Hematopoietic multipotent progenitor cell (in vitro differentiated cells): ENCODE results near the gene TMC1. TPM values are rescaled to one million over a fixed set of nuclear protein-coding genes. Genes with fewer than 3 reads are reported as not detected.
A peak's percentile ranks its signal among the peaks of the same experiment; 100 is the strongest.

ENCODE experiments used
- DNase-seq, 3 donors: peaks; one replicate each; pipeline ENCODE4 v3.0.0-alpha.2; 2011 to 2015; ENCODE audit warnings: low read depth in 2 of 3, low spot score in 2 of 3
- total RNA-seq: library from RNA; depleted of rRNA; stranded (reverse); fragments of >200 nt; gene quantifications from one replicate; pipeline ENCODE4 v1.2.3, GENCODE V29; 2012

TMC1 gene
- total RNA-seq, 1 donor = not detected

DNA sequence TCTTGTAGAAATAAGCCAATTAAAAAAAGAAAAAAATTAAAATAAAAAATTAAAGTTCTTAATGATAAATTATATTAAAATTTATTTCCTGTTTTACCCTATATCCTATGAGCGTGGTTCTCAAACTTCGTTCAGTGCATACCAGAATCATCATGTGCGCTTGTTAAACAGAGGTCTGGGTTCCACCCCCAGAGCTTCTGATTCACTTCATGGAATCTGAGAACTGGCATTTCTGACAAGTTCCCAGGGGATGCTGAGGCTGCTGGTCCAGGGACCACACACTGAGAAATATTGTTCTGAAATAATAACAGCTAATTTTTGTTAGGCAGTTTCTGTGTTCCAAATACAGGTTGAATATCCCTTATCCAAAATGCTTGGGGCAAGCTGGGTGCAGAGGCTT is 79.3 kb downstream of the TMC1 start:
- DNase-seq = no peak

DNA sequence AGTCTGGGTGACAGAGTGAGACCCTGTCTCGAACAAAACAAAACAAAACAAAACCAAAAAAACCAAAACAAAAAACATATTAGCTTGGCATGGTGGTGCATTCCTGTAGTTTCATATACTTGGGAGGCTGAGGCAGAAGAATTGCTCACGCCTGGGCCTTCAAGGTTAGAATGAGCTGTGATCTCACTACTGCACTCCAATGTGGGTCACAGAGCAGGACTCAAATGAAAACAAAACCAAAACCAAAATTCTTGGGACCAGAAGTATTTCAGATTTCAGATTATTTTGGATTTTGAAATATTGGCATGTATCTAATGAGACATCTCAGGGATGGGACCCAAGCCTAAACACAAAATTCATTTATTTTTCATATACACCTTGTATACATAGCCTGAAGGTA is 80.2 kb downstream of the TMC1 start:
- DNase-seq = no peak

DNA sequence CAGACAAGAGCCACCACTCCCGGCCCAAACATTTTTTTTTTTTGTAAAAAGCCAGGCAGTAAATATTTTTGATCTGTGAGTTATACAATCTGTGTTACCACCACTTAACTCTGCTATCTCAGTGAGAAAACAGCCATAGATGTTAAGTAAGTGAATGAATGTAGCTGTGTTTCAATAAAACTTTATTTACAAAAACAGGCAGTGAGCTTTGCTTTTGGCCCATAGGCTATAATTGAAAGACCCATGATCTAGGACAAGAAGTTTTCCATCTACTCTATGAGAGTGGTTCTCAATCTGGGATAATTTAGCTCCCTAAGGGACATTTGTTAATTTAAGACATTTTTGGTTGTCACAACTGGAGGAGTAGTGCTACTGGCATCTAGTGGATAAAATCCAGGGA is 91.0 kb downstream of the TMC1 start:
- DNase-seq = no peak

DNA sequence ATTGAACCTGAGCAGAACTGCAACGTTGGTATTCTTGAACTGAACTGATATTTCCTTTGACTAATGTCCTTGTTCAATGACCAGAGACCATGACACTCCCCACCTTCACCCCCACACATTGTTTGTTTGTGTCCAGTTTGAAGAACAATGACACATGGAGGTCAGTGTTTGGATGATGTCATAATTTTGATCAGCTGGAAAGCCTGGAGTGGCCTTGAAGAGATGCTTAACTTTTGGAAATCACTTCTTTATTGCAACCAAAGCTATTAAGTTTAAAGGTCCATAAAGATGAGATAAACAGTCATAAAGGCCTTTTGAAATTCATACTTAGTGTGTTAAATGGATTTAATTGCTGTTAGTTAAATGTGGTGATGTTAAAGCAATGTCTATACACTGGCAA is 92.7 kb downstream of the TMC1 start:
- no peak for DNase-seq

DNA sequence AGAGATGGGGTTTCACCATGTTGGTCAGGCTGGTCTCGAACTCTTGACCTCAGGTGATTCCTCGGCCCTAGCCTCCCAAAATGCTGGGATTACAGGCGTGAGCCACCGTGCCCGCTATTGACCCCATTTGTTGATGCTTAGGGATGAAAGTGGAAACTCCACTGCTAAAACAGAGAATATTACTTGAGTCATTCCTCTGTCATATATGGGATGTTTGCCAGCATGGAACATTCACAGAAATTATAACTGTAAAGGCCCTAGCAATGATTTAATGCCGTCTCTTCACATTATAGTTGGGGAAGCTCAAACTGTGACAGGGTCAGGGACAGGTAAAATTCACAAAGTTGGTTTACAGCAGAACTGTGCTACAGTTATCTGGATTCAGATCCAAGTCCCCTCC is 94.5 kb downstream of the TMC1 start:
- no peak for DNase-seq

DNA sequence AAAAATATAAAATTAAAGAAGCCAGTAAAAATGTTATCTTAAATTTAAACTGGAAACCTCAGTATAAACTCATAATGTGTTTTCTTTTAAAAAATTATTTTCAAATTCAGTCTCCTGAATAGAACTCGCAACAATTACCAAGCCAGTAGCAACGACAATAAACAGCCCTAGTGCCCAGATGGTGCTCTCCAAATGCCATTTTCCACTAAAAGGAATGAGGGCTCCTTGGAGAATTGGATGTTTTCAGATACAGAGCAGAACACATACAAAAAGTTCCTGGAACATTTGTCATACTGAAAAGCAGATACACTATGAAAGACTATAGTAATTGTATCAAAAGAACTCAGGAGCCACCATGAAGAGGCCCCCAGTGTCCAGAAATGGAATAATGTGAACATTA is 97.4 kb downstream of the TMC1 start:
- DNase-seq = no peak

DNA sequence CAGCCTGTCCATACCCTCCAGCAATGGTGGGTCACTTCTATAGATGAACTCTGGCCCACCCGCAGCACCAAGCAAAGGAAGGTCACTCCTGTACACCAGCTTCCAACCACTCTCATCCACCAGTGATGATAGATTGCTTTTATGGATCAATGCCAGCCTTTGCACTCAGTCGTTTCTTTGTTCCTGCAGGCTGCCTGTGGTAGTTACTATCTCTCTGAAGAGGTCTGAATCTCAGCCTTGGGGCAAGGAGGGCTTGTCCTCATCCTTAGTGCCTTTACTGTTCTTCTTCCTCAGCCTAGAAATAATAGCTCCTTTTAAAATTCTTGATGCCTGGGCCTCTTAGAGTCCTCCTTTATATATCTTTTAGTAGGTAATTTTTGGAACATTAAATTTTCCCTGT is 100.8 kb downstream of the TMC1 start:
- DNase-seq = no peak

DNA sequence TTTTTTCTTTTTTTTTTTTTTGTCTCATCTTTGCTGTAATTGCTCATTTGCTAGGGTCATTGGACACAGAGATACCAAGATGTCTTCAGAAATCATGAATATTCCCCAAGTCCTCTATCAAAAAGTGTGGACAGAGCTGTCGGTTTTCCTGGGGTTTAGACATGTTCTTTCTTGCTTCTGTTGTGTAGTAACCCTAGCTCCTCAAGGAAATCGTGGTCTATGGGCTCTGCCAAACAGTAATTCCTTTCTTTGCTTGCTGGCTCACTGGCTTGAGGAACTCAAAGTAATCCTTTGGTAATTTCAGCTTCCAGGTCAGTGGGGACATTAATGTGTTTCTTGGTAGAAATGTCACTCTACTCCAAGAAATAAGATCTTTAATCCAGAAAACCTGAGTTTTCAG is 101.7 kb downstream of the TMC1 start:
- no peak for DNase-seq

DNA sequence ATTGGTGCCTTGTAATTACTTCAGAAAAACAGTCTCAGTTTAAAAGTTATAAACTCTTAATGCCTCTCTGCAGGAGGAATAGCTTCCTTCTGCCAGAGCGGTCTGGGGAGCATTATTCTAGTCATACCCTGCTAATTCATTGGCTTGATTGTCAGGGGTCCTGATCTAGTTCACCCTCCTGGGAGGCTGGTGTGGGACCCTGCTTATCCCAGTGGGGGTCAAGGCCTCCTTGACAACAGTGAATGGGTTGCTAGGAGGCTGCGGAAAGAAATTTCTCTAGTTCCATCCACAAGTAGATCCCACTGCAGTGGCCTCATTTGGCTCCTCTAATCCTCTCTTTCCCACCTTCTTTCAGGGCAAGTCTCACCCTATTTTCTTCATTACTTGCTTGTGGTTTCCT is 105.7 kb downstream of the TMC1 start:
- DNase-seq = no peak

DNA sequence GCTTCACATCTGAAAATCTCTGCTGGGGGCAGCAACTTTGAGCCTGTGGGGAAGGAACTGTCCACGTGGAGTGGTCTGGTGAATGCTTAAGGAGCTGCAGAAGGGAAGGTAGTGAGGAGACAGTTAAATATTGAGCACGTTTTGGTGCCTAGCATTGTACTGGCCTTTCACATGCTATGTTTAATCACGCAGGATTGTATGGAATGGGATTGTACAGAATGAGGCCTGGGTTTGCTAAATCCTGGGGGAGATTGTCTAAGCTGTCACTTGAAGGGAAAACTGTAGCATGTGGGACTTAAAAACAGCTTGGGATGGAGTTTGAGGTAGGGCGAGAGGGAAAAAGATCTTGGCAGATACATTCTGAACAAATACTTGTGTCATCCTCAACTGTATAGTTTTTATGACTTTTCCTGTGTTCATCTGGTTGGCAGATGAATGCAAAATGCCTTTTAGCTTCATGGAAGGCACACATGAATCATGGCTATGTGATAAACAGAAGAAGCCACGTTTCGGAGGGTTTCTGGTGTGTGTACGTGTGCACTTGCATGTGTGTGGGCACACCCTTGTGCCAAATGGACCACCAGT is 106.6 kb downstream of the TMC1 start:
- no peak for DNase-seq

DNA sequence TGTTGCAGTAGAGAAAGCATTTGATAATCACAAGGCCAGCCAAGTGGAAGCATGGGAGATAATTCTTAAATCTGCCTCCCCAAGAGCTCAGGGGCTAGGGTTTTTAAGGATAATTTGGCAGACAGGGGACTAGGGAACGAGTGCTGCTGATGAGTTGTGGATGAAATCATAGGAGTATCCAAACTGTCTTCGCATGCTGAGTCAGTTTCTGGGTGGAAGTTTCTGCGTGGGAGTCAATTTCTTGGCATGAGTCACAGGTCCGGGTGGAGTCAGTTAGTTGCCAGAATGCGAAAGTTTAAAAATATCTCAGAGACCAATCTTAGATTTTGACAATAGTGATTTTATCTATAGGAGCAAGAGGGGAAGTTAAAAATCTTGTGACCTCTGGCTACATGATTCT is 112.6 kb downstream of the TMC1 start:
- no peak for DNase-seq

DNA sequence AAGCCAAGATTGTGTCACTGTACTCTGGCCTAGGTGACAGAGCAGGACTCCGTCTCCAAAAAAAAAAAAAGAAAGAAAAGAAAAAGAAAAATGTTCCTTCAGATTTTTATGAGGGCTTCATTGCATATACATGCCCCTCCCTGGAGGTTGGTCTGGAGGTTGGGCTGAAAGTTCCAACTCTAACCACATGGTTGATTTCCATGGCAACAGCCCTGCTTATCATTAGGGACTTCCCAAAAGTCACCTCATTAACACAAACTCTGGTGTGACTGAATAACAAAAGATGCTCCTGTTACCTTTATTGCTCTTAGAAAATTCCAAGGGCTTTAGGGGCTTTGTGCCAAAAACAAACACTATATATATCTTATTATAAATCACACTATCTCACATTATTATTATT is 113.8 kb downstream of the TMC1 start:
- peak in 1 of 3 donors; percentile 10 for DNase-seq

DNA sequence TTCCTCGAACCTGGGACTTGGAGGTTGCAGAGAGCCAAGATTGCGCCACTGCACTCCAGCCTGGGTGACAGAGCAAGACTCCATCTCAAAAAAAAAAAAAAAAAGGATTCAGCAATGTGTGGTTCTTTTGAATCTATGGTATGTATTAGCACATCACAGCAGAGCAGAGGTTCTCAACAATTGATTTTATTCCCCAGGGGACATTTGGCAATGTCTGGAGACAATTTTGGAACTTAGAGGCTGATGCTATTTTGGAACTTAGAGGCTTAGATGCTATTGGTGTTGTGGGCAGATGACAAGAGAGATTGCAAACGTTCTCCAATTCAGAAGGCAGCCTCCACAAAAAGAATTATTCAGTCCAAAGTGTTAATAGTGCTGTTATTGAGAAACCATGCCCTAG is 115.2 kb downstream of the TMC1 start:
- no peak for DNase-seq

DNA sequence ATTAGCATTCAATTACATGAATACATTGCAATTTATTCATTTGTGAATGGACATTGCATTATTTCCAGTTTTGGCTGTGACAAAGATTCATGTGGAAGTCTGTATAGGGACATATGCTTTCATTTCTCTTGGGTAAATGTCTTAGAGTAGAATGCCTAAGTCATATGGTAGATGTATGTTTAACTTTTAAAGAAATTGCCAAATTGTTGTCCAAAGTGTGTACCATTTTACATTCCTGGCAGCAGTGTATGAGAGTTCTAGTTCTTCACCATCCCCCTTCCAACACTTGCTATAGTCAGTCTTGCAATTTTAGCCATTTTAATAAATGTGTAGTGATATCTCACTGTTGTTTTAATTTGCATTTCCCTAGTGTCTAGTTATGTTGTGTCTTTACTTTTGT is 122.2 kb downstream of the TMC1 start:
- no peak for DNase-seq

DNA sequence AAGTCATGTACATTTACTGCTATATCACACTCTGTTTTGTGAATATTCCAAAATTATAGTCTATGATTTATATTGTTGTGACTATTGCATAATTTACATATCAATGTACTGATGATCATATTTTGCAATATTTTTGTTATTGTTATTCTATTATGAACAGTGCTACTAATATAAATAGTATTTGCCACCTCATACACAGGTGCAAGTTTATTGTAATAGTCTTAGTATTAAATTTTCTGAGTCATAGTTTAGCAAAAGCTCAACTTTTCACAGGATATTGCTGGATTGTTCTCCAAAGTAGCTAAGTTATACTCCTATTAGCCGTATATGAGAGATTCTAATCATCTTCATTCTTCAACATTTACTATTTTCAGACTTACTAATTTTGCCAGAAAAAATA is 124.7 kb downstream of the TMC1 start:
- DNase-seq = no peak

DNA sequence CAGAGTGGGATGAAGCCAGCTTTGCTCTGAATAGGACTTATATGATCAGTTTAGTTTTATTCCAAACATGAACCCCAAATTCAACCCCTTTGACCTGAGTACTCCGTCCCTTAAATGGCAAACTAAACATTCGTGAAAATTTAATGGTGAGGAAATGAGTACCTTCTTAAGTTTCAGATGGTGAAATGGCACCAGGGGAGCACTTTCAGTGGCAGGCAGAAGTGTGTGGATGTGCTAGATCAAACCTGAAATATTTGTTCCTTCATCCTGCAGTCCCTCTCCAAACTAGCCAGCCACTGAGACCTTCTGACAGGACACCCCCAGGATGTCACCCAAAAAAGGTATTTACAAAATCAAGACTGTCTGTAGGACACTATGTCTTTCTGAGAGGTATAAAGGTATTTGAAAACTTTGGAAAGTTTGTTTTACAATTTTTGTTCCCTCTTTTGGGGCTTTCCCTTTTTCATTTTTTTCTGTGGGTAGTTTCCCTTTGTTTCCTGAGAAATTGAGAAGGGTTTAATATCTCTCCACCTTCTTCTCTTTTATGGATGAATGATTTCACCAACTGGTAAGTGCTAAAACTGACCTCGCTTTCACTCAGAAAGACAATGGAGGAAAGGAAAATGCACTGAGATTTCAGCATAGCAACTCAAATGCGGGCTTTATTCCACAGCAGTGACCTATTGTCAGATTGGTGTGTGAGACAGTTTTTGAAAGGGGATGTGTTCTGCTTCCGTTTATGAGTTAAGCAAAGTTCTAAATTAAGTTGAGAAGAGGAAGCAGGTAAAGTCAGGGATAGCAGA is 127.1 kb downstream of the TMC1 start:
- DNase-seq = no peak

DNA sequence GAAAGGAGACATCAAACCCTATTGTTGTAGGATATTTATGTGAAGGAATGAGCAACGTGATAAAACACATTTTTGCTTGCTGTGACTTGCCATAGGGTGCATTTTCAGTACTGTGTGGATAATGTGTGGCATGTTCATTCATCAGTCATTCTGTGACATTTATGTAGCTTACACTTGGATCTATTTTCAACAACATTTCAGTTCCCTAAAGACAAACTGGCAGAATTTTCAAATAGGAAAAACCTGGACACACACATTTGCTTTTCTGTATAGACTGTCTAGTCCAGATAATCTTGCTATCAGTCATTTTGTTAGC is 127.7 kb downstream of the TMC1 start:
- DNase-seq = no peak

DNA sequence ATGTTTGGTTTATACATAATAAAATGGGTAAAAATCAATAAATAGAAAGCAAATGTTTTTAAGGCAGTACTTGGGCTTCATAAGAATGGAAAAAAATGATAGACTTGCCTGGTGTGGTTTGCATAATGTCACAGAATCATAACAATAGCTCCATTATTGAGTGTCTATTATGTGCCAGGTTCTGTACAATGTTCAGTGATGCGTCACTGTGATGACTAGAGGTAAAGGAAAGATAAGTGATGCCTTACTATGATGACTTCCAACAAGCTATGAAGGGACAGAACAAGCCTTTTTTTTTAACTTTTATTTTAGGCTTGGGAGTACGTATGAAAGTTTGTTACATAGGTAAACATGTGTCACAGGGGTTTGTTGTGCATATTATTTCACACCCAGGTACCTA is 128.8 kb downstream of the TMC1 start:
- no peak for DNase-seq

DNA sequence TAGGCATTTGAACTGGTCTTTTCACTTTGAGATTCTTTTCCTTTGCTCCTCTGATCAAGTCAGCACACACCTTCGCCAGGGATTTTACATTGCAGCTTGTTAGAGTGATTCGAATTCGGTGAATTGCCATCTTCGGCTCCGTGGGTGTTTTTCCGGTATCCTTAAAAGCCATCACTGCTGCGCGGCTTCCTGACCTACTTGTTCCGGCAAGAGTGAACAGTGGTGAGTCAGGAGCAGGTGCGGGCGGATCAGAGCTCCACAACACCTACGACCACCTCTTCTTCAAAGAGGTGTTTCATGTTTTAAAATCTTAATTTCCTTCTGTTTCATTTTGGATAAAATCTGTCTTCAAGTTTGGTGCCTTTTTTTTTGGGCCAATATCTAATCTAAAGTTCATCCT is 134.6 kb downstream of the TMC1 start:
- no peak for DNase-seq

DNA sequence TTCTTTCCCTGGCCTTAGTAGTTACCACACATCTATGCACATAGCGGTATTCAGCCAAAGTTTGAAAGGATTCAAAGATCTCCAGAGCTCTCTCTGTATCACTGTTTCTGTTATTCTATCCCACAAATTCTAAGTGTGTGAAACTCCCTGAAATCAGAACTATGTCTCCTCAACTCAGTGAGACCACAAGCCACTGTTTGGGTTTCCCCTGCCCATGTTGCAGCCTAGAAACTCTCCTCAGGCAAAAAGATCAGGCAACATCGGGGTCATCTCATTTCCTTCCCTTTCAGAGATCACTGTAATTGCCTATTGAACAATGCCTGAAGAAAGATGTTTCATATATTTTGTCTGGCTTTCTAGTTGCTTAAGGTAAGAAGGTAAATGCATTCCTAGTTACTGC is 135.6 kb downstream of the TMC1 start:
- no peak for DNase-seq

DNA sequence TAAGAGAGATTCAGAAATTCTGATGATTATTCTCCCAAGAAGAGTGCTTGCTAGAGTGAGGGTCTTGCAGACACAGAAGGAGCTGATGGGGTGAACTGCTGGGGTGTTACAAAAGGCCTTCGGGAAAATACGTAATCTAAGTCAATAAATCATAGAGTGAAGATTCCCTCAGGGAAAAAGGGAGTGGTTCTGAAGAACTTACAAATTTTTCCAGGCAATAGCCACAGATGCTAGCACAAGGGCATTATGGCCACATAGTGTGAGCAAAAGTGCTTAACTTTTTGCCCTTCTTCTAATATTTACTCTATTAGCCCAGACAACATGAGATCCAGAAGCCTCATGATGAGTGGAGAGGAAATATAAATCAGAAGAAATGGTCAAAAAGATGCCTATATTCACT is 137.3 kb downstream of the TMC1 start:
- DNase-seq = no peak

DNA sequence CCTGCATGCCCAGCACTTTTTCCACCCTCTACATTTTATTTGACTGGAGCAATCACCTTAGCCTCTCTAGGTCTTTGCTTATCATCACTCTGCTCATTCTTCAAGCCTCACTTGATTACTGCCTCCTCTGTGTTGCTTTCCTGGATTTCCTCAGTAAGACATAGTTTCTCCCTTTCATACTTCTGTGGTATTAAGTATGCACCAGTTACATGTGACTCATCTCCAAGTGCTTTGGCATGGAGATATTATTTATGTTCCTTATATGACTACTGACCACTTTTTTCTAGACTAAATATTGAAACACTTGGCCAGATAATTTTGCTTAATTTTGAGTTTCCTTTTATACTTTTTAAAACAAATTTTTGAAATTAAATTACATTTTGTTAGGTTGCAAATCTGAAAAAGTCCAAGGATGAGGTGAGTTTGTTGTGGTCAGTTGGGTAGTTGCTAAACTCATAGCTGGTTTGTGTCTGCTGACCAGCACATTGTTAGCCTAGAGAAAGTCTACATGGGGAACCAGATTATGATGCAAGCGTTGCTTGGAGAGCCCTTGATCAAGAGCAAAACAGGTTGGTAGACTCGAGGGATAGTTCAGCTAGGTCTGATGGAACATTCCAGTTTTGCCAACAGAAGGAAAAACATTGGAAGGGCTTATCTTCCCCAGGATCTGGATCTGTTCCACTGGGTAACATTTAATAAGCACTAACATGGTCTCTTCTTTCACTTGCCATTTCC is 140.2 kb downstream of the TMC1 start:
- no peak for DNase-seq
